Fibroblast of upper back skin (primary cell): ENCODE results near the gene A3GALT2.

ENCODE experiments used
- DNase-seq: peaks from one replicate; pipeline ENCODE4 v3.0.0-alpha.2; 2013

A3GALT2 gene

GRCh38 chr1:33330906-33331305 lies 10.0 kb upstream of the A3GALT2 start:
- no peak for DNase-seq

- no peak for DNase-seq
Observed at GRCh38 chr1:33330361-33330890, 9.5 kb upstream of the A3GALT2 start.

GRCh38 chr1:33329600-33330305 lies 8.9 kb upstream of the A3GALT2 start:
- DNase-seq, result no peak

- no peak for DNase-seq
Observed at GRCh38 chr1:33328817-33329216, 7.9 kb upstream of the A3GALT2 start.

- DNase-seq, result peak; percentile 95
Observed at GRCh38 chr1:33327587-33328325, 6.9 kb upstream of the A3GALT2 start.

- DNase-seq, result no peak
Observed at GRCh38 chr1:33326785-33327184, 5.9 kb upstream of the A3GALT2 start.

GRCh38 chr1:33324677-33325575 lies 4.0 kb upstream of the A3GALT2 start:
- no peak for DNase-seq

- DNase-seq, result no peak
Observed at GRCh38 chr1:33323663-33324477, 3.0 kb upstream of the A3GALT2 start.

- no peak for DNase-seq
Observed at GRCh38 chr1:33322870-33323585, 2.1 kb upstream of the A3GALT2 start.

GRCh38 chr1:33322109-33322508 lies 1.2 kb upstream of the A3GALT2 start:
- DNase-seq, result no peak

GRCh38 chr1:33321178-33321577 lies 280 bp upstream of the A3GALT2 start:
- no peak for DNase-seq

- DNase-seq, result no peak
Observed at GRCh38 chr1:33319949-33320618, 814 bp downstream of the A3GALT2 start.

- DNase-seq, result no peak
Observed at GRCh38 chr1:33319186-33319948, 1.5 kb downstream of the A3GALT2 start.

GRCh38 chr1:33317946-33318345 lies 3.0 kb downstream of the A3GALT2 start:
- DNase-seq, result peak; percentile 55

GRCh38 chr1:33317354-33317753 lies 3.5 kb downstream of the A3GALT2 start:
- no peak for DNase-seq

GRCh38 chr1:33316601-33317000 lies 4.3 kb downstream of the A3GALT2 start:
- DNase-seq, result no peak

- DNase-seq, result no peak
Observed at GRCh38 chr1:33314416-33314815, 6.5 kb downstream of the A3GALT2 start.

GRCh38 chr1:33312413-33312749 lies 8.5 kb downstream of the A3GALT2 start:
- DNase-seq, result no peak

- DNase-seq, result no peak
Observed at GRCh38 chr1:33311706-33312412, 9.0 kb downstream of the A3GALT2 start.

GRCh38 chr1:33310702-33311101 lies 10.2 kb downstream of the A3GALT2 start:
- DNase-seq, result no peak
